H9 (cell line): ENCODE results near the gene CHST1. TPM values are rescaled to one million over a fixed set of nuclear protein-coding genes. Genes with fewer than 3 reads are reported as not detected.

ENCODE experiments used
- DNase-seq: peaks from one replicate; pipeline ENCODE4 v3.0.0-alpha.2; 2017
- H2AFZ ChIP-seq: one replicate; pipeline ENCODE4 v1.6.1; 2013; ENCODE audit warnings: mild to moderate bottlenecking, low read length, control low read depth, moderate library complexity
- H2AK5ac ChIP-seq: 2 replicates; pipeline ENCODE4 v1.6.1; 2013; ENCODE audit warnings: low read length, control low read depth, mixed read lengths; ENCODE audit not compliant: insufficient read length
- H2BK120ac ChIP-seq: one replicate; pipeline ENCODE4 v1.6.1; 2013; ENCODE audit warnings: low read depth, mild to moderate bottlenecking, low read length, control low read depth, inconsistent platforms; ENCODE audit not compliant: poor library complexity, severe bottlenecking
- H2BK12ac ChIP-seq: 2 replicates; pipeline ENCODE4 v1.6.1; 2013; ENCODE audit warnings: low read length, control low read depth, mixed read lengths, low read depth; ENCODE audit not compliant: insufficient read length
- H2BK15ac ChIP-seq: 2 replicates; pipeline ENCODE4 v1.6.1; 2013; ENCODE audit warnings: low read depth, low read length, control low read depth
- H2BK20ac ChIP-seq: one replicate; pipeline ENCODE4 v1.6.1; 2013; ENCODE audit warnings: low read depth, mild to moderate bottlenecking, low read length, control low read depth, inconsistent platforms; ENCODE audit not compliant: poor library complexity, severe bottlenecking
- H2BK5ac ChIP-seq: 2 replicates; pipeline ENCODE4 v1.6.1; 2013; ENCODE audit warnings: low read length, control low read depth, mixed read lengths; ENCODE audit not compliant: insufficient read length
- H3K14ac ChIP-seq: 2 replicates; pipeline ENCODE4 v1.6.1; 2013; ENCODE audit warnings: low read length, control low read depth; ENCODE audit not compliant: insufficient read depth
- H3K18ac ChIP-seq: 2 replicates; pipeline ENCODE4 v1.6.1; 2013; ENCODE audit warnings: low read depth, mild to moderate bottlenecking, mixed read lengths, low read length, control low read depth; ENCODE audit not compliant: insufficient read length
- H3K23ac ChIP-seq: 2 replicates; pipeline ENCODE4 v1.6.1; 2013; ENCODE audit warnings: low read length, control low read depth, mixed read lengths, low read depth; ENCODE audit not compliant: insufficient read length
- H3K23me2 ChIP-seq: 2 replicates; pipeline ENCODE4 v1.6.1; 2013; ENCODE audit warnings: low read depth, mild to moderate bottlenecking, mixed read lengths, low read length, control low read depth; ENCODE audit not compliant: insufficient read length, poor library complexity, severe bottlenecking
- H3K27ac ChIP-seq: 2 replicates; pipeline ENCODE4 v1.5.1; 2013; ENCODE audit warnings: low read length, control low read depth, mixed read lengths, low read depth; ENCODE audit not compliant: insufficient read length
- H3K27me3 ChIP-seq: 2 replicates; pipeline ENCODE4 v1.6.1; 2013; ENCODE audit warnings: low read length, control low read depth, inconsistent platforms; ENCODE audit not compliant: insufficient read depth
- H3K4ac ChIP-seq: 2 replicates; pipeline ENCODE4 v1.6.1; 2013; ENCODE audit warnings: low read depth, mild to moderate bottlenecking, control low read depth, inconsistent platforms, low read length, moderate library complexity
- H3K4me1 ChIP-seq: 2 replicates; pipeline ENCODE4 v1.6.1; 2013; ENCODE audit warnings: low read length, control low read depth, inconsistent platforms; ENCODE audit not compliant: insufficient read depth
- H3K4me2 ChIP-seq: 2 replicates; pipeline ENCODE4 v1.6.1; 2013; ENCODE audit warnings: low read length, control low read depth, mixed read lengths; ENCODE audit not compliant: insufficient read length, insufficient read depth
- H3K56ac ChIP-seq: 2 replicates; pipeline ENCODE4 v1.6.1; 2013; ENCODE audit warnings: low read depth, mild to moderate bottlenecking, mixed read lengths, low read length, control low read depth; ENCODE audit not compliant: insufficient read length
- H3K79me1 ChIP-seq: 2 replicates; pipeline ENCODE4 v1.6.1; 2013; ENCODE audit warnings: low read depth, mild to moderate bottlenecking, moderate library complexity, low read length, control low read depth, inconsistent platforms; ENCODE audit not compliant: insufficient read depth, poor library complexity, severe bottlenecking
- H3K79me2 ChIP-seq: 2 replicates; pipeline ENCODE4 v1.6.1; 2013; ENCODE audit warnings: low read length, control low read depth, inconsistent platforms; ENCODE audit not compliant: insufficient read depth
- H3K9ac ChIP-seq: 2 replicates; pipeline ENCODE4 v1.6.1; 2013; ENCODE audit warnings: low read length, control low read depth, mixed read lengths; ENCODE audit not compliant: insufficient read length; ENCODE audit errors: extremely low read depth
- H3K9me3 ChIP-seq: one replicate; pipeline ENCODE4 v1.6.1; 2013; ENCODE audit warnings: low read depth, low read length, inconsistent platforms; ENCODE audit not compliant: control insufficient read depth
- H3T11ph ChIP-seq: one replicate; pipeline ENCODE4 v1.6.1; 2013; ENCODE audit warnings: mild to moderate bottlenecking, low read length, control low read depth, inconsistent platforms
- H4K20me1 ChIP-seq: one replicate; pipeline ENCODE4 v1.6.1; 2013; ENCODE audit not compliant: control insufficient read depth, insufficient read length, insufficient read depth
- H4K5ac ChIP-seq: 2 replicates; pipeline ENCODE4 v1.6.1; 2013; ENCODE audit warnings: low read depth, mild to moderate bottlenecking, mixed read lengths, low read length, control low read depth; ENCODE audit not compliant: insufficient read length
- H4K8ac ChIP-seq: replicated peaks from 2 replicates; pipeline ENCODE4 v1.6.1; 2013; ENCODE audit warnings: low read length, control low read depth, mixed read lengths, low read depth; ENCODE audit not compliant: insufficient read length
- H4K91ac ChIP-seq: 2 replicates; pipeline ENCODE4 v1.6.1; 2013; ENCODE audit warnings: low read depth, mild to moderate bottlenecking, moderate library complexity, mixed read lengths, low read length, control low read depth; ENCODE audit not compliant: insufficient read length
- H3K27ac Mint-ChIP-seq, 3 experiments: 2 replicates in 2 of 3; 3 replicates in 1 of 3; pipeline ENCODE4 v1.8.0; 2020 to 2021; ENCODE audit warnings: mixed read lengths in 3 of 3, mild to moderate bottlenecking in 1 of 3, moderate library complexity in 1 of 3
- H3K27me3 Mint-ChIP-seq: 2 replicates; pipeline ENCODE4 v1.8.0; 2021; ENCODE audit warnings: low read depth, mild to moderate bottlenecking, moderate library complexity, mixed read lengths
- H3K36me3 Mint-ChIP-seq, 3 experiments: 2 replicates in 2 of 3; 3 replicates in 1 of 3; pipeline ENCODE4 v1.8.0; 2020 to 2021; ENCODE audit warnings: low read depth in 3 of 3, mixed read lengths in 3 of 3; ENCODE audit not compliant: insufficient read depth in 1 of 3
- H3K4me1 Mint-ChIP-seq, 2 experiments: 2 replicates each; pipeline ENCODE4 v1.8.0; 2020; ENCODE audit warnings: mixed read lengths in 2 of 2
- H3K4me3 Mint-ChIP-seq, 2 experiments: 2 replicates in 1 of 2; 3 replicates in 1 of 2; pipeline ENCODE4 v1.8.0; 2020 to 2021; ENCODE audit warnings: mild to moderate bottlenecking in 2 of 2, mixed read lengths in 2 of 2, moderate library complexity in 1 of 2
- H3K9me3 Mint-ChIP-seq, 2 experiments: 2 replicates in 1 of 2; 3 replicates in 1 of 2; pipeline ENCODE4 v1.8.0; 2020; ENCODE audit warnings: mild to moderate bottlenecking in 2 of 2, mixed read lengths in 2 of 2, moderate library complexity in 1 of 2
- CTCF ChIP-seq: fragments of 200-600 bp; sonication (generic); conservative IDR thresholded peaks from 3 replicates; pipeline ENCODE4 v1.8.0; 2021; ENCODE audit warnings: antibody characterized with exemption, mild to moderate bottlenecking
- WGBS: extraction: QIAGEN DNeasy Blood & Tissue Kit; methylation state at CpG from one replicate; pipeline ENCODE4 v1.1.7; 2013; ENCODE audit warnings: missing lambda C conversion rate, low lambda C conversion rate, mixed read lengths; ENCODE audit not compliant: insufficient read length; ENCODE audit errors: extremely low coverage; 5-methylcytosine and 5-hydroxymethylcytosine counted together
- total RNA-seq: library from RNA; stranded (reverse); gene quantifications from 2 replicates; pipeline ENCODE4 v1.2.1, GENCODE V29; 2021

Gene CHST1
- total RNA-seq, 1 experiment from 2014 or later: 0.57 TPM

- no peaks in the 10 kb centered on the region for H3K27me3 ChIP-seq
- H3K18ac ChIP-seq: no peak overlapping the region
- H3K36me3 Mint-ChIP-seq: no peaks in the 10 kb centered on the region; a peak in 1 of 7 replicates
- H3K4me3 Mint-ChIP-seq: no peak overlapping the region
- H3K27ac Mint-ChIP-seq: no peak overlapping the region; a peak in 1 of 7 replicates
- no peak overlapping the region for H3K4ac ChIP-seq
- peaks cover 3 to 21% of the 10 kb centered on the region in 2 experiments; a peak in 3 of 4 replicates for H3K4me1 Mint-ChIP-seq
- H3K56ac ChIP-seq: no peak overlapping the region
- H3K9me3 Mint-ChIP-seq: no peaks in the 10 kb centered on the region; a peak in 1 of 5 replicates
- WGBS: no CpG with 5 or more reads among the region's 11 CpGs
- no peak overlapping the region for H2BK120ac ChIP-seq
- no peak for DNase-seq
- no peak overlapping the region for H3K23ac ChIP-seq
- no peak overlapping the region for H3T11ph ChIP-seq
- H3K14ac ChIP-seq: no peak overlapping the region
- H2BK5ac ChIP-seq: no peak overlapping the region
- H3K79me1 ChIP-seq: no peaks in the 10 kb centered on the region
- H3K9ac ChIP-seq: no peak overlapping the region
- H4K91ac ChIP-seq: no peak overlapping the region
- no peak overlapping the region for H3K4me2 ChIP-seq
- H3K4me1 ChIP-seq: no peaks in the 10 kb centered on the region
- H2BK20ac ChIP-seq: no peak overlapping the region
- no peaks in the 10 kb centered on the region for H4K20me1 ChIP-seq
- no peak overlapping the region for H2AK5ac ChIP-seq
- no peak overlapping the region for H3K27ac ChIP-seq
- H4K5ac ChIP-seq: no peak overlapping the region
- no peak for TF ChIP-seq CTCF
- H3K23me2 ChIP-seq: no peaks in the 10 kb centered on the region
- no peak overlapping the region for H2AFZ ChIP-seq
- H3K27me3 Mint-ChIP-seq: peaks cover 21% of the 10 kb centered on the region
- no peak overlapping the region for H4K8ac ChIP-seq
- no peaks in the 10 kb centered on the region for H3K9me3 ChIP-seq
- H2BK12ac ChIP-seq: no peak overlapping the region
- no peak overlapping the region for H2BK15ac ChIP-seq
- no peaks in the 10 kb centered on the region for H3K79me2 ChIP-seq
These were observed 61.3 kb downstream of the CHST1 start for GRCh38 chr11:45603946-45604682.
